ENCODE data around the gene TENM4.

GRCh38 chr11:79082280-79082679, 358.6 kb downstream of the TENM4 start:
- no peak for TF ChIP-seq CTCF (IDR thresholded peaks at IDR 0.05)
- no peak for TF ChIP-seq FOSL2 (IDR thresholded peaks at IDR 0.05; ENCODE audit: borderline replicate concordance, low read depth)
- no peak for TF ChIP-seq POLR2AphosphoS5 (IDR thresholded peaks at IDR 0.05; ENCODE audit: low read depth, low read length)
- TF ChIP-seq TCF12 (IDR thresholded peaks at IDR 0.05), result no peak
- TF ChIP-seq, protein P1, sequence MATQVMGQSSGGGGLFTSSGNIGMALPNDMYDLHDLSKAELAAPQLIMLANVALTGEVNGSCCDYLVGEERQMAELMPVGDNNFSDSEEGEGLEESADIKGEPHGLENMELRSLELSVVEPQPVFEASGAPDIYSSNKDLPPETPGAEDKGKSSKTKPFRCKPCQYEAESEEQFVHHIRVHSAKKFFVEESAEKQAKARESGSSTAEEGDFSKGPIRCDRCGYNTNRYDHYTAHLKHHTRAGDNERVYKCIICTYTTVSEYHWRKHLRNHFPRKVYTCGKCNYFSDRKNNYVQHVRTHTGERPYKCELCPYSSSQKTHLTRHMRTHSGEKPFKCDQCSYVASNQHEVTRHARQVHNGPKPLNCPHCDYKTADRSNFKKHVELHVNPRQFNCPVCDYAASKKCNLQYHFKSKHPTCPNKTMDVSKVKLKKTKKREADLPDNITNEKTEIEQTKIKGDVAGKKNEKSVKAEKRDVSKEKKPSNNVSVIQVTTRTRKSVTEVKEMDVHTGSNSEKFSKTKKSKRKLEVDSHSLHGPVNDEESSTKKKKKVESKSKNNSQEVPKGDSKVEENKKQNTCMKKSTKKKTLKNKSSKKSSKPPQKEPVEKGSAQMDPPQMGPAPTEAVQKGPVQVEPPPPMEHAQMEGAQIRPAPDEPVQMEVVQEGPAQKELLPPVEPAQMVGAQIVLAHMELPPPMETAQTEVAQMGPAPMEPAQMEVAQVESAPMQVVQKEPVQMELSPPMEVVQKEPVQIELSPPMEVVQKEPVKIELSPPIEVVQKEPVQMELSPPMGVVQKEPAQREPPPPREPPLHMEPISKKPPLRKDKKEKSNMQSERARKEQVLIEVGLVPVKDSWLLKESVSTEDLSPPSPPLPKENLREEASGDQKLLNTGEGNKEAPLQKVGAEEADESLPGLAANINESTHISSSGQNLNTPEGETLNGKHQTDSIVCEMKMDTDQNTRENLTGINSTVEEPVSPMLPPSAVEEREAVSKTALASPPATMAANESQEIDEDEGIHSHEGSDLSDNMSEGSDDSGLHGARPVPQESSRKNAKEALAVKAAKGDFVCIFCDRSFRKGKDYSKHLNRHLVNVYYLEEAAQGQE (IDR thresholded peaks at IDR 0.05; ENCODE audit: low read depth, low read length), result no peak
- no peak for TF ChIP-seq JUND (IDR thresholded peaks at IDR 0.05)

Measured in SK-N-SH (cell line).